Measurements from ENCODE around the gene FABP7. TPM values are rescaled to one million over a fixed set of nuclear protein-coding genes. Genes with fewer than 3 reads are reported as not detected.

The FABP7 gene
- total and polyA plus RNA-seq, 2 donors (not counting 1 experiment from before 2014, with no cell fraction given), result not detected

- CTCF ChIA-PET, result no interaction called here
- Histone ChIP-seq H3K4me1 (ENCODE audit: control insufficient read depth in 2 of 2, insufficient read depth in 2 of 2, low read length in 2 of 2) (no peaks in the 10 kb centered on the region), H3K4me3 (ENCODE audit: control extremely low read depth in 1 of 5, extremely low read depth in 1 of 5, insufficient read depth in 1 of 5, low read depth in 2 of 5, low read length in 4 of 5) (no peak overlapping the region), H3K79me2 (ENCODE audit: control insufficient read depth, insufficient read depth, low read length) (no peaks in the 10 kb centered on the region), H3K27ac (ENCODE audit: low read length in 2 of 2) (no peak overlapping the region), H4K20me1 (ENCODE audit: control insufficient read depth, insufficient read depth, low read length, poor library complexity, severe bottlenecking) (no peaks in the 10 kb centered on the region), H3K4me2 (replicated peaks; ENCODE audit: low read depth, low read length, poor library complexity, severe bottlenecking) (no peak overlapping the region), H3K36me3 (replicated peaks in 1 of 2; ENCODE audit: control extremely low read depth in 1 of 2, control insufficient read depth in 1 of 2, extremely low read depth in 1 of 2, insufficient read depth in 2 of 2, low read length in 1 of 2) (no peaks in the 10 kb centered on the region), H3K27me3 (replicated peaks in 1 of 4; ENCODE audit: control extremely low read depth in 1 of 4, control insufficient read depth in 3 of 4, insufficient read depth in 4 of 4, low read length in 3 of 4) (no peaks in the 10 kb centered on the region), H3K9ac (ENCODE audit: low read length) (no peak overlapping the region), H2AFZ (ENCODE audit: insufficient read depth, low read depth, low read length, poor library complexity, severe bottlenecking) (no peak overlapping the region), H3K9me3 (ENCODE audit: control extremely low read depth in 1 of 3, control insufficient read depth in 2 of 3, insufficient read depth in 1 of 3, low read length in 2 of 3) (no peaks in the 10 kb centered on the region)
- TF ChIP-seq CTCF (IDR thresholded peaks at IDR 0.05), result no peak
- DNase-seq (no peak), ATAC-seq (ENCODE audit: low read depth) (no peak)
- Mint-ChIP-seq H3K4me3 (no peak overlapping the region), H3K27ac (no peak overlapping the region), H3K4me1 (no peaks in the 10 kb centered on the region), H3K9me3 (ENCODE audit: insufficient read depth) (no peaks in the 10 kb centered on the region), H3K27me3 (no peaks in the 10 kb centered on the region)
- intact Hi-C loops (cut with micrococcal nuclease), result no loop called here
- POLR2A ChIA-PET, result no interaction called here
- WGBS (ENCODE audit: insufficient coverage), result no CpG with 5 or more reads among the region's 2 CpGs
Observed at GRCh38 chr6:122806291-122806690, 26.8 kb downstream of the FABP7 start.

GRCh38 chr6:122808121-122808885, 28.8 kb downstream of the FABP7 start:
- WGBS (ENCODE audit: insufficient coverage), result no CpG with 5 or more reads among the region's 10 CpGs
- Histone ChIP-seq H3K4me3 (ENCODE audit: control extremely low read depth in 1 of 5, extremely low read depth in 1 of 5, insufficient read depth in 1 of 5, low read depth in 2 of 5, low read length in 4 of 5) (no peak overlapping the region), H3K27ac (ENCODE audit: low read length in 2 of 2) (no peak overlapping the region), H3K79me2 (ENCODE audit: control insufficient read depth, insufficient read depth, low read length) (no peaks in the 10 kb centered on the region), H3K9me3 (ENCODE audit: control extremely low read depth in 1 of 3, control insufficient read depth in 2 of 3, insufficient read depth in 1 of 3, low read length in 2 of 3) (no peaks in the 10 kb centered on the region), H3K36me3 (replicated peaks in 1 of 2; ENCODE audit: control extremely low read depth in 1 of 2, control insufficient read depth in 1 of 2, extremely low read depth in 1 of 2, insufficient read depth in 2 of 2, low read length in 1 of 2) (no peaks in the 10 kb centered on the region), H3K9ac (ENCODE audit: low read length) (no peak overlapping the region), H2AFZ (ENCODE audit: insufficient read depth, low read depth, low read length, poor library complexity, severe bottlenecking) (no peak overlapping the region), H4K20me1 (ENCODE audit: control insufficient read depth, insufficient read depth, low read length, poor library complexity, severe bottlenecking) (no peaks in the 10 kb centered on the region), H3K27me3 (replicated peaks in 1 of 4; ENCODE audit: control extremely low read depth in 1 of 4, control insufficient read depth in 3 of 4, insufficient read depth in 4 of 4, low read length in 3 of 4) (no peaks in the 10 kb centered on the region), H3K4me1 (ENCODE audit: control insufficient read depth in 2 of 2, insufficient read depth in 2 of 2, low read length in 2 of 2) (no peaks in the 10 kb centered on the region), H3K4me2 (replicated peaks; ENCODE audit: low read depth, low read length, poor library complexity, severe bottlenecking) (no peak overlapping the region)
- intact Hi-C loops (cut with micrococcal nuclease), result no loop called here
- ChIA-PET CTCF (no interaction called here), POLR2A (no interaction called here)
- no peak for TF ChIP-seq CTCF (IDR thresholded peaks at IDR 0.05)
- TF ChIP-seq EZH2 (IDR thresholded peaks at IDR 0.05; ENCODE audit: borderline replicate concordance, insufficient read depth, low read depth, low read length, poor library complexity, severe bottlenecking), result no peak
- H3K27me3 Mint-ChIP-seq, result no peaks in the 10 kb centered on the region
- no peak overlapping the region for H3K4me3 Mint-ChIP-seq
- DNase-seq (no peak), ATAC-seq (ENCODE audit: low read depth) (no peak)
- no peaks in the 10 kb centered on the region for H3K9me3 Mint-ChIP-seq (ENCODE audit: insufficient read depth)
- no peak overlapping the region for H3K27ac Mint-ChIP-seq
- H3K4me1 Mint-ChIP-seq, result no peaks in the 10 kb centered on the region
